A673 (cell line): ENCODE data around the gene EFCAB5. TPM values are rescaled to one million over a fixed set of nuclear protein-coding genes. Genes with fewer than 3 reads are reported as not detected.

Experiments
- BruUV-seq: library from RNA; stranded (reverse); fragments of 400-500 nt; replicated peaks from 2 replicates; lab custom pipeline; 2021; lab: Mats Ljungman, UMichigan
- CTCF ChIA-PET: fragments of 300-600 bp; sonication (Branson Sonifier 250); formaldehyde crosslinking; loops from one replicate; lab custom pipeline; 2022; ENCODE audit warnings: antibody characterized with exemption; lab: Charles Lee
- POLR2A ChIA-PET: fragments of 300-600 bp; sonication (Branson Sonifier 250); formaldehyde crosslinking; loops from one replicate; lab custom pipeline; 2022; ENCODE audit warnings: antibody characterized with exemption; ENCODE audit not compliant: low non-redundant PET; lab: Charles Lee
- DNase-seq: peaks from one replicate; pipeline ENCODE4 v3.0.0-alpha.2; 2015; ENCODE audit warnings: low spot score
- H3K27ac ChIP-seq: fragments of 200-600 bp; sonication (generic); 2 replicates; pipeline ENCODE4 v1.5.1; 2016; ENCODE audit warnings: mixed run types, low read depth, mild to moderate bottlenecking, mixed read lengths, antibody characterized with exemption, low read length; ENCODE audit not compliant: poor library complexity, severe bottlenecking
- H3K27me3 ChIP-seq: fragments of 200-600 bp; sonication (generic); replicated peaks from 2 replicates; pipeline ENCODE4 v1.6.1; 2017; ENCODE audit warnings: mixed run types, low read depth, mild to moderate bottlenecking, mixed read lengths, antibody characterized with exemption, low read length; ENCODE audit not compliant: insufficient read depth, poor library complexity
- H3K36me3 ChIP-seq: fragments of 200-600 bp; sonication (generic); 2 replicates; pipeline ENCODE4 v1.6.1; 2016; ENCODE audit warnings: mixed run types, mild to moderate bottlenecking, mixed read lengths, antibody characterized with exemption, low read length; ENCODE audit not compliant: insufficient read depth, poor library complexity, severe bottlenecking
- H3K4me1 ChIP-seq: fragments of 200-600 bp; sonication (generic); 2 replicates; pipeline ENCODE4 v1.6.1; 2017; ENCODE audit warnings: mixed run types, mild to moderate bottlenecking, mixed read lengths, antibody characterized with exemption, low read length; ENCODE audit not compliant: insufficient read depth, poor library complexity, severe bottlenecking
- H3K4me3 ChIP-seq: fragments of 200-600 bp; sonication (generic); 2 replicates; pipeline ENCODE4 v1.5.1; 2016; ENCODE audit warnings: low read depth, mixed run types, mild to moderate bottlenecking, mixed read lengths, low read length; ENCODE audit not compliant: poor library complexity, severe bottlenecking
- H3K9me3 ChIP-seq: fragments of 200-600 bp; sonication (generic); 2 replicates; pipeline ENCODE4 v1.6.1; 2016; ENCODE audit warnings: mixed run types, low read depth, mild to moderate bottlenecking, mixed read lengths, antibody characterized with exemption, low read length; ENCODE audit not compliant: poor library complexity, severe bottlenecking
- CTCF ChIP-seq: fragments of 300-800, 200-600 bp; sonication (generic); conservative IDR thresholded peaks from 2 replicates; pipeline ENCODE4 v1.5.1; 2017; ENCODE audit warnings: low read depth, mild to moderate bottlenecking, antibody characterized with exemption, low read length, moderate library complexity, mixed read lengths
- EZH2 ChIP-seq: fragments of 200-600 bp; sonication (generic); IDR thresholded peaks from 2 replicates; pipeline ENCODE4 v1.6.1; 2017; ENCODE audit warnings: borderline replicate concordance, low read depth, mild to moderate bottlenecking, mixed read lengths, antibody characterized with exemption, low read length; ENCODE audit not compliant: poor library complexity, severe bottlenecking
- intact Hi-C: fragments of 100-400 bp; cut with micrococcal nuclease; formaldehyde crosslinking; loops from one replicate; pipeline ENCODE4 v1.10.0; 2022; ENCODE audit not compliant: unreplicated experiment
- total RNA-seq: library from RNA; stranded (reverse); gene quantifications from 2 replicates; pipeline ENCODE4 v1.2.3, GENCODE V29; 2021

The EFCAB5 gene
- total RNA-seq, 1 experiment from 2014 or later = 2.8 TPM

- Histone ChIP-seq H3K27ac (no peak overlapping the region), H3K27me3 (no peaks in the 10 kb centered on the region), H3K9me3 (no peaks in the 10 kb centered on the region), H3K36me3 (no peaks in the 10 kb centered on the region), H3K4me1 (peaks cover 7% of the 10 kb centered on the region), H3K4me3 (no peak overlapping the region)
- TF ChIP-seq EZH2 (no peak), CTCF (no peak)
- no peak for DNase-seq
- BruUV-seq = no TSS peak
- CTCF ChIA-PET = no interaction called here
- POLR2A ChIA-PET = no interaction called here
- intact Hi-C loops = no loop called here
These were observed 23.4 kb upstream of the EFCAB5 start for GRCh38 chr17:29918016-29918415.

GRCh38 chr17:29918922-29919856, 22.2 kb upstream of the EFCAB5 start:
- TF ChIP-seq EZH2 (no peak), CTCF (no peak)
- POLR2A ChIA-PET = interaction anchor here (1.1 kb wide), 1 partner anchor 280 kb away, joined by 5 read pairs; no protein-coding TSS in a partner anchor
- Histone ChIP-seq H3K27ac (no peak overlapping the region), H3K27me3 (no peaks in the 10 kb centered on the region), H3K4me3 (no peak overlapping the region), H3K36me3 (no peaks in the 10 kb centered on the region), H3K4me1 (peaks cover 7% of the 10 kb centered on the region), H3K9me3 (no peaks in the 10 kb centered on the region)
- CTCF ChIA-PET = no interaction called here
- DNase-seq = no peak
- intact Hi-C loops = no loop called here
- BruUV-seq = TSS peak; percentile 2

- no TSS peak for BruUV-seq
- H3K4me3 ChIP-seq = no peak overlapping the region
- ChIA-PET POLR2A (no interaction called here), CTCF (interaction anchor here (0.5 to 0.6 kb wide), 2 partner anchors 120 to 145 kb away, joined by 5 to 11 read pairs; no protein-coding TSS in a partner anchor)
- no peaks in the 10 kb centered on the region for H3K9me3 ChIP-seq
- DNase-seq = no peak
- H3K4me1 ChIP-seq = peaks cover 23% of the 10 kb centered on the region
- no peaks in the 10 kb centered on the region for H3K36me3 ChIP-seq
- no peak overlapping the region for H3K27ac ChIP-seq
- H3K27me3 ChIP-seq = no peaks in the 10 kb centered on the region
- intact Hi-C loops = no loop called here
- TF ChIP-seq CTCF = no peak
- no peak for TF ChIP-seq EZH2
These were observed 16.6 kb upstream of the EFCAB5 start for GRCh38 chr17:29924786-29925185.
